HG02798 (cell line): ENCODE measurements around the gene SRGAP2B.
"Not testable (repeated sequence)": the region's sequence is repeated elsewhere in the genome, so short reads cannot be mapped to it uniquely, and the experiment has no call there.

ENCODE experiments used
- ATAC-seq: cut with Tn5 transposase; IDR thresholded peaks from one replicate; pipeline ENCODE4 v1.9.1; 2021; ENCODE audit warnings: mild to moderate bottlenecking; ENCODE audit not compliant: unreplicated experiment, poor library complexity

The SRGAP2B gene

GRCh38 chr1:144917154-144918026 lies 177.7 kb downstream of the SRGAP2B start:
- not testable (repeated sequence) for ATAC-seq

GRCh38 chr1:144913977-144914734 lies 181.0 kb downstream of the SRGAP2B start:
- ATAC-seq, result peak; percentile 76

GRCh38 chr1:144913458-144913857 lies 181.7 kb downstream of the SRGAP2B start:
- ATAC-seq, result not testable (repeated sequence)

GRCh38 chr1:144910729-144911128 lies 184.4 kb downstream of the SRGAP2B start:
- not testable (repeated sequence) for ATAC-seq

- not testable (repeated sequence) for ATAC-seq
Measured at GRCh38 chr1:144900841-144901240, 194.3 kb downstream of the SRGAP2B start.

- not testable (repeated sequence) for ATAC-seq
Measured at GRCh38 chr1:144894454-144895201, 200.5 kb downstream of the SRGAP2B start.

- not testable (repeated sequence) for ATAC-seq
Measured at GRCh38 chr1:144893710-144894438, 201.3 kb downstream of the SRGAP2B start.

- ATAC-seq, result not testable (repeated sequence)
Measured at GRCh38 chr1:144893062-144893461, 202.1 kb downstream of the SRGAP2B start.

- not testable (repeated sequence) for ATAC-seq
Measured at GRCh38 chr1:144889450-144890115, 205.5 kb downstream of the SRGAP2B start.

GRCh38 chr1:144883022-144883421 lies 212.1 kb downstream of the SRGAP2B start:
- ATAC-seq, result not testable (repeated sequence)

GRCh38 chr1:144882343-144882742 lies 212.8 kb downstream of the SRGAP2B start:
- not testable (repeated sequence) for ATAC-seq

GRCh38 chr1:144858607-144859006 lies 236.5 kb downstream of the SRGAP2B start:
- ATAC-seq, result not testable (repeated sequence)
